Activated CD4-positive, alpha-beta T cell treated with anti-CD3 and anti-CD28 coated beads, Interleukin-10, Interleukin-2, amounts not matched to agents 100 ng/mL and 50 ng/mL, durations not matched to agents 16 hours and 8 hours (primary cell): ENCODE results near the gene UTP11.

Experiments used
- DNase-seq: peaks from one replicate; pipeline ENCODE4 v3.0.0-alpha.2; 2020

Gene UTP11

DNA sequence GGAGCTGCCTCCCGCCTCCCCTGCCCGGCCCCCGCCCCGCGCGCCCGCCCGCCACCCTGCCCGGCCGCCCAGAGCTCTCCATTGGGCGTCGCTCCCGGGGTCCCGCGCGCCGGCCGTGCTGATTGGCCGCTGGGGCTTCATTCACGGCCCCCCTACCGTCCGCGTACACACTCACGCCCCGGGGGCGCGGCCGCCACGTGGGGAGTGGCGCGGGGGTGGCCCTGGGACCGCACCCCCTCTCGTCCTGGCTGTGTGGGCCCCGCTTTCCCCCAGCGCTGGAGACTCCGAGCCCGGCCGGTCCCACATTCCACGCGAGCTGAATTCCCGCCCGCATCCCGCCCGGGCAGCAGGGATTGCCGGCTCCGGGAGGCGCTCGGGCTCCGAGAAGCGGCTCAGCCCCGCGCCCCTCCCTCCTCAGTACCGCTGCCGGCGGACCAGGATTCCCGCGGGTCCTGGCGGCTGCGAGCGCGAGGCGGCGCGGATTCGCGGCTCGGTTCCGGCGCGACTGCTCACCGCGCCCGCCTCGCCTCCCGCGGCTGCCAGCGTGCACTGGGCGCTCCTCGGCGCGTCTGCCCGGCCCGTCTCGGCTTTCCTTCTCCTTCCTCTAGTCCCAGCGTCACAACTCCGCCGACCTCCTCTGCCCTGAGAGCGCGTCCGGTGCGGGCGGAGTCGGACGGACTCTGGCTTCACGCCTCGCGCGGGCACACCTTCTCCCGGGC is 34.5 kb downstream of the UTP11 start:
- DNase-seq: peak; percentile 84

DNA sequence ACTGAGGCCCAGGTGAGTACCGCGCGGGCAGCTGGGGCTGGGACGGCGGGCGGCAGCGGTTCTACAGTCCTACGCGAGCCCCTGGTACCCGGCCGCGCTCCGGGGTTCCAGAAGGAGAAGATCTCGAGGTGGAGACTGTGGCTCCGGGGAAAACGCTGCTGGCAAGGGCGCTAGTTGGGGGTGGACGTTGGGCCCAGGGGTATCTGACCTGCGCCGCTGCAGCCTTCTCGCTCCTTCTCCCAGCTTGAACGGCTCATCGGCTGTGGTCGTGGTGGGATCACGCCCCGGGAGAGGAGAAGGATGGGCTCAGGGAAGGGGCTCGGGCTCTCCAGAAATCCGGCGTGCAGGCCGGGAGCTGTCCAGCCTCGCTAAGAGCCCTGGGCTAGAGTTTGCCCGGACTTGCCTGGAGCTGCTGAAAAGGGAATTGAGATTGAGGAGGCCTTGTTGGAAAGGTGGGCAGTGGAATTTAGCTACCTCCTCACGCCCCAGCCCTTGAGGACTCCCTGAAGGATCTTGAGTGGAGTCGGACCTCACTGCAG is 35.1 kb downstream of the UTP11 start:
- no peak for DNase-seq

DNA sequence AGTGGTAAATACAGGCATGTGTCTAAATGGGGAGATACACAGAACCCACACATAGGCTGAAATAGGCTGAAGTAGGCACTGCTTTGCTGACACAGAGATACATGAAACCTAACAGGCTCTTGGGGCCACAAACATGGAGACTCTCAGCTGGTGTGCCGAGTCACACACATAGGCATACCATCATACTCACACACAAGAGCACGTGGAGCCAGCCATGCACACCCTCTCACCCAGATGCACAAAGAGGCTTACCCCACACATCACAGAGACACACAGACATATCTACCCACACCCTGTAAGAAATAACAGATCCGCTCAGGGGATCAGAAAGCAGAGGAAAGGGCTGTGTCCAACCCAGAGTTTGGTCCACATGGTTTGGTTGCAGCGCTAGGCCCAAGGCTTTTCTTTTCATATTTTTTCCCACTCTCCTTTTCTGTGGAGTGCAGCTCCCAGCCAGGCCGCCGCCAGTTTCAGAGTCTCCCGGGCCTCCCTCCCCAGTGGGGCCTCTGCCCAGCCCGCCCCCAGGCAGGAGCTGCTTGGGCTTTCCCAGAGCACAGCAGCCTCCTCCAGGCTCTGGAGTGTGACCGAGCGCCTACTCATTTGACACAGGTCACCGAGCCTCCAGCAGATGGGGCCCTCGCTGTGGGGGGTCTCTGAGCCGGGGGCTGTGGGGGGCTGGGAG is 38.0 kb downstream of the UTP11 start:
- DNase-seq: no peak

DNA sequence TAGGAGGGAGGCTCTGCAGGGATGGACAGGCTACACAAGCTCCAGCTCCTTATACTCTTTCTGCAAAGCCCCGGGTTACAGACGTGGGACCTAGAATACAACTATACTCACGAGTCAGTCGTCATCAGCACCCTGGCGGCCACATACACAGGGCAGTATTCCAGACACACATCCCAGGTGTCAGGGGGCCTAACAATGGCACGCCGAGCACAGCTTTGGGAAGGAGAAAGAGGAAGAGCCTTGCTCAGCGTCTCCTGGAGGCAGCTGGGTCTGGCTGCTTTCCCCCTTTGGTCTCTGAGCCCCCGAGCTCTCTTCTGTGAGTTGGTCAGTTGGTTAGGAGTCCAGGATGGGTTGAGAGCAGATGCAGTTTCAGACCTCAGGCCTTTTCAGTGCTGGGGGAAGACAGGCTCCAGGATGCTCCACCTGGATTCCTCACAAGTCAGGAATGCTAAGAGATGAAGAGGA is 38.6 kb downstream of the UTP11 start:
- DNase-seq: no peak

DNA sequence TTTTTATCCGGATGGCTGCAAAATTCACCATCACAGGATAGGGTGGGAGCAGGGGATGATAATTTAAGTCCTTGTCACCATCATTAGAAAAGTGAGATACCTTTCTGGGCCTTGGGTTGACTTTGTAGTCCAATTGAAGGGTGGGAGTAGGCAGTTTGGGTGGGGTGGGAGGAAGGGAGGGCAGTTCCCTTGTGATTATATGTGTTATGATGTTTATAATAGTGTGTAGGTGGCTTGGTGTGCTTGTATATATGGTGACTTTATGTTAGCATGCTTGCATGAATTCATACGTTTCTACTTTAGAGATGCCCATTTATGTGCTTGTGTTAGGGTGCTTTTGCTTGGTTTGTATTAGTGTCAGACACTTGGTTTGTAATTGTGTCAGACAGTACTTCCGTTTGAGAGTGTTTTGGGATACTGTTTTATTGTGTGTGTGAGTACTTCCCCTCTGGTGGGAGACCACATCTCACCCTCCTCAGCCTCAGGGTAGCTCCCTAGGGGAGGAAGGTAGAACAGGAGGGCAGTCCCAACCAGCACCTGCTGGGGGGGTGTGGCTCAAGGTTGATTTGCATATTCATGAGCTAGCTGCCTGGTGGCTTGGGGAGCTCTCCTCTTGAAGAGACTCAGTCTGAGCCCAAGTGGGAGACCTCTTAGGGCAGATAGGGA is 40.3 kb downstream of the UTP11 start:
- no peak for DNase-seq

DNA sequence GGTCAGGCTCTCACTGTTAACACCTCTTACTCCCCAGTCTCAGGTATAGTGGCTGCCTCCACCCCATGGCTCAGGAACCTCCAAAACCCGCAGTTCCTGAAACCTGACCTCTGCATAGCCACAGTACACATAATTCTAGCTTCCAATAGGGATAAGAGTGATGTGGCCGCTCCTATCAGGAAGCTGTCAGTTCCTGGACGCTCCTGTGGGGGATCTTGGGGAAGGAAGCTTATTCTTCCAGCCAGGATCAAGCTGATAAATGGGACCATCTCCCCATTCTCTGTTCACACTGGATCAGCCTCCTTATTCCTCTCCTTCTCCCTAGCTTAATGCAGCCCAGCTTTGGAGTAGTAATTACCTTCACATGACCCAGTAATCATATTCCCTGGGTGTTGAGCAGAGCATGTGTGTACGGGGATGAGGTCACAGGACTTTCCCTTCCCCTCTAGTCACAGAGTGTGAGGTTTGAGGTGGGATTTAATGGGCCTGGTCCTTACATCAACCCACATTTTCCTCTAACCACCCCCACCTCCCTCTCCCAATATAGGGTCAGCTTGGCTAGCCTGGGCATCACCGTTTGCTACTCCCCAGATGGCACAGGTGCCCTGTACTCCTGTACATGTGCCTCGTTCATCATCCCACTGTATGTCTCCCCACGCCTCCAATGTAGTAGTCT is 41.0 kb downstream of the UTP11 start:
- no peak for DNase-seq

DNA sequence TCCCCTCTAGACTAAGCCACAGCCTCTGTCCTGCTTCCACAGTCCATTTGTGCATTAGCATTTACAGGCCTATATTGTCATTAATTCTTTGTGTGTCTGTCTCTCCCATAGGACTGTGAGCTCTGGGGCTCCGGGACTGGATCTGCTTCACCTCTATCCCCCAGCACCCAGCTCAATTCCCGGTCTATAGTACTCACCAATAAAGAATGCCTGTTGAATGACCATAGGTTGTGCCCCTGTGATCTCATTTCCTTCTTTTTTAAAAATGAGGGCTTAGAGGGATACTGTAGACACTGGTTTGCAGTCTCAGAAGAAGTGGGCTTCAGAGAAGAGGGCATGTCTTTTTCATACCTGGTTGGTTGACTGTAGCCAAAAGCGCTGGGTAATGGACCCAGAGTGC is 42.9 kb downstream of the UTP11 start:
- no peak for DNase-seq

DNA sequence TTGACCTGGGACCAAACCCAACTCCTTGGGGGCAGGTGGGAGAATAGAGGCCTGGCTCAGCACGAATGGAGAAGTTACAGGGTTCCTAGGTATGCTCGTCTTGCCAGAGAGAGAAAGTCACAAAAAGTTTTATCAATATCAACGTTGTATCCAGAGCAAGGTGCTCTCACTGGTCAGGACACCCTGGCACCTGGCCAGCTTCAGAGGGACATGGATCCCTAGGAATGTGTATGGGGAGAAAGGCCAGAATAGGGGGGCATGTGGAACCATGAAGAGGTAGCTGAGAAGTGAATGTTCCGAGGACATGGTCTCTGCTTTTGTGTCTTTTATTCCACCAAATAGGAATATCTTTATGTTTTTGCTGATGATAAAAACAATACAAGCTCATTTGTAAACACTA is 43.4 kb downstream of the UTP11 start:
- DNase-seq: no peak

DNA sequence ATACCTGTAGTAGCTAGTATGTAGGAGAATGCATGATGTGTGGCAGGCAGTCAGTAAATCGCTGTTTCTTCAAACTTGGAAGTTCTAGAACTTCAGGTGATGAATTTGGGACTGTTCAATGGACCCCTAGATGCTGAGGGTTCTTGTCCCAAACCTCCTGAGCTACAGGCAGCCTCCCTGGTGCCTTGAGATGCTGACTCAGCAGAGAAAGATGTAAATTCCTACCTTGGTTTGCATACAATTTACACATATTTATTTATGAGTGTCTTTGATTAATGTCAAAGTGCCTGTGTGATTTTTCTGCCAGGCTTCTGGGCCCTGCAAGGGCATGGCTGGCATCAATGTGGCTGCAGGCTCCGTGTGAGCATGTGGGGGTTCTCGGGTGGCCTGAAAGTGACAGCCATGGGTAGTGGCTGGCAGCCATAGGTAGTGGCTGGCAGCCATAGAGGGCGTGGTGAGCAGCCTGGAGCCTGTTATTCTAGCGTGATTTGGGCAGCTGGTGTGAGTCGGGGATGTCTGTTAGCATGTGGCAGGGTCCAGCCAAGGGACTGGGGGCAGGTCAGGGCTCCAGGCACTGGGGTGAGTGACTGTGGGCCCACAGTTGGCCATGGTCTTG is 47.2 kb downstream of the UTP11 start:
- no peak for DNase-seq

DNA sequence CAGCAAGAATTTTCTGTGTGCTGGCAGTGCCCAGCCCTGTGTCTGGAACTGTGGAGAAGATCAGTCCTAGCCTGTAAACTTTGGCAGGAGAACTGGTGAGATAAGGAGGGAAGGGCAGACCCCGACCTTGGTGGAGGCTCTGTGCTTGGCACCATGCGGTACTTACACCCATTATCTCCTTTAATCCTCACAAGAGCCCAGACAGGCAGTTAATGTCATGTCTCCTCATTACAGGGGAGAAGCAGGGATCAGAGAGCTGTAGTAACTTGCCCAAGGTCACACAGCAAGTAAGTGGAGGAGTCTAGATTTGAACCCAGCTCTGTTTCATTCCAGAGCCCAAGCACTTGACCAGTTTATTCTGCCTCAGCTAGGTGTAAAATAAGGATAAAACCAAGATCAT is 48.0 kb downstream of the UTP11 start:
- no peak for DNase-seq

DNA sequence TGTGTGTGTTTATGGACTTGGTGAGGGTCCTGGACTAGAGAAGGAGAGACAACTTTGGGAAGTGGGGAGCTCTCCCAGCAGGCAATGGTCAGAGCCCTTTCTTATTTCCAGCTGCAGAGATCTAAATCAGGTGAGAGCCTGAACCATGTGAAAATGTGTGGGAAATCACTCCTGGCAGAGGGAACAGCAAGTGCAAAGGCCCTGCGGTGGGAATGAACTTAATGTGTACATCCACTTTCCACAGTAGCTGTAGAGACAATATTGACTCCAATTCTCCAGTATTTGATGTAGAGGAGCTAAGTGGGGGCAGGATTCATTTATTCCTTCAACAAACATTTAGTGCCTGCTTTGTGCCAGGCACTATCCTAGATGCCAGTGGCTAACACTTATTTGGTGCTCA is 48.8 kb downstream of the UTP11 start:
- no peak for DNase-seq

DNA sequence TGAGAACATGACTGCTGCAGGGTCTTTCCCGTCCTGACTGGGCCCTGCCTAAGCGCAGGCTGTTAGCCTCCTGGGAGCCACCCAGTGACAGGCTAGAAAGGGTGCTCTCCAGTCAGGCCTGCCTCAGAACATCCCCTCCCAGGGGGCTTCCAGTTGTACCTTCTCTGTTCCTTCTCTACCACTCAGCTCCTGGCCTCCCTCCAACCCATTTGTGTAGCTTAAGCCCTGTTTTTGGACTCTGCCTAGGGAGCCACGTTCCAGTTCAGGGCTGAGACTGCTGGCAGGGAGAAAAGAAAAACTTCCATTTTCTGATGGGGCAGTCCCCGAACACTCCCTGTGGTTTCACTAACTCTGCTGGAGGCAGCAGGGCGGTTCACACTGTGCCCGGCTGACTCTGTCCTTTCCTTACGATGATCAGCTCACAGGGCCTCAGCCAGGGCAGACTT is 49.4 kb downstream of the UTP11 start:
- no peak for DNase-seq

DNA sequence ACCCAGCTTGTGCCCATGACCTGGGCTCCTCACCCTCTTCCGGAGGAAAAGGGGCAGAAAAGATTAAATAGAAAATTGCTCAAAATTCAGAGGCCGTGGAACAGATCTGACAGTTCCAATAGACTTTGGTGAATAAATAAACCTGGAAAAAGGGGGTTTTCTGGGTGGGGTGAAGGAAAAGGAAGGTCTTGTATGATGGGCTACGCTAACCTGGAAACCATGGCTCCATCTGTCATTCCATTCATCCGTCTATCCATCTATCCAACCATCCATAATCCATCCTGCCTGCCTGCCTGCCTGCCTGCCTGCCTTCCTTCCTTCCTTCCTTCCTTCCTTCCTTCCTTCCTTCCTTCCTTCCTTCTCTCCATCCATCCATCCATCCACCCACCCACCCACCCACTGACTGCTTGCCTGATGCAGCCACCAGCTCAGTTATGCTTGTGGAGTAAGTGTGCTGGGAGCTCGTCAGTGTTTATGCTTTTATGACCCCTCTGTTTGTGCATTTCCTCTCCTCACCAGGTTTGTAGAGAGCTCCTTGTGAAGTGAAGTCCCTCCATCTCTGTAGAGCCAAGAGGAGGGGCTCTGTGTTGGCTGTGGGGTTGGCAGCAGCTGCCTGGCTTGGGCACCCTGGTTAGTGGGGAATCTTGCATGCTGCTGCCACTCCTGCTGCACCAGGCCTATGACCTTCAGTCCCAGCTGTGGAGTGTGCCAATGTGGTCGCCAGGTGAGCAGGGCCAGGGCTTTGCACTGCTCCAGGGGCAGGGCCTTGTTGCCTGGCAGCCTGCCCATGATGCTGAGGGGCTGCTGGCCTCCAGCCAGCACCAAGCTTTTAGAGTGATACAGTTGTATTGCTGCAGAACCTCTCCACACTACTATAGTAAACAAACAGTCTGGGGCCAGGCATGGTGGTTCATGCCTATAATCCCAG is 50.1 kb downstream of the UTP11 start:
- DNase-seq: no peak

DNA sequence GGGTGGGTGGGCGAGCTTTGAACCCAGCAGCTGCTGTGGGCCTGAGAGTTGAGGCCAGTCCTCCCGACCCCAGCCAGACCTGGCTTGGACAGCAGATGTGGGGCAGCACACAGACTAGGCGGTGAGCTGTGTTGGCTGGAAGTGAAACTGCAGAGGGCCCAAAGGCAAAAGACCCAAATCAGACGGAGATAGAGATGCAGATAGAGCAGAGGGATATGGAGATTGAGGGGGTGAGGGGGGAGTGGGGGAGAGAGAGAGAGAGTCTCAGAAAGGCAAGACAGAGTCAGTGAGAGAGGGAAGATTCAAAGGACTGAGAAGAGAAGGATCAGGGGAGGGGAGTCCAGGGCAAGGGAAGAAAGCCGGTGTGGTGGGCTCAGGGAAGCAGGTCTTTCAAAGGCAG is 51.1 kb downstream of the UTP11 start:
- DNase-seq: no peak

DNA sequence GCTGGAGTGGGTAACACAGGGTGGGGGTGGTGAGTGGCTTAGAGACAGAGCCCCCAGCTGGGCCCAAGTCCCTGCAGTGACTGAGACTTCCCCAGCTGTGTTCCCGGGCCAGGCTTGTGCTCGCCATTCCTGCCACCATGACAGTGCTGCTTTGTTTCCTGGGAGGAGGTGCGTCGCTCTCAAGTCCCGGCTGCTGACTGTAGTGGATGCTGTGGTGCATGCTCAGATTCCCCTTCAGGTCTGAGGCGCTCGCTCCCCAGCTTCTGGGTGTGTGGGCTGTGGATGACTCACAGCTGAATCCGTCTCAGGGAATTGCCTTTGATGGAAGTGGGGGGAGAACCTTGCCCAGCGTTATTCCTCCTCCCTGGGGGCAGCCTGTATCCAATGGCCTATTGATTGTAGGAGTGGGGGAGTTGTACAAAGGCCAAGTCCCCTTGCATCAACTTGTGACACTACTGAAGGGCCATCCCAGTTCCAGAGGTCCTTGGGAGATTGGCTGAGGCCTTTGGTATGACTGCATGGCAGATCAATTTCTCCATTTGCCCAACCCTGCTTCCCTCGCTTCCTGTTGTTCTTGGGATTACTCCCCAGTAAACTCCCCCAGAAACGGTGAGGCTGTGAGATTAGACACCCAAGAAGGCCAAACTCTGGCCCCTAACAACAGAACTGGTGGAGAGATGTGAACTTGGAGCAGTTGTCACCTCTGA is 51.8 kb downstream of the UTP11 start:
- no peak for DNase-seq

DNA sequence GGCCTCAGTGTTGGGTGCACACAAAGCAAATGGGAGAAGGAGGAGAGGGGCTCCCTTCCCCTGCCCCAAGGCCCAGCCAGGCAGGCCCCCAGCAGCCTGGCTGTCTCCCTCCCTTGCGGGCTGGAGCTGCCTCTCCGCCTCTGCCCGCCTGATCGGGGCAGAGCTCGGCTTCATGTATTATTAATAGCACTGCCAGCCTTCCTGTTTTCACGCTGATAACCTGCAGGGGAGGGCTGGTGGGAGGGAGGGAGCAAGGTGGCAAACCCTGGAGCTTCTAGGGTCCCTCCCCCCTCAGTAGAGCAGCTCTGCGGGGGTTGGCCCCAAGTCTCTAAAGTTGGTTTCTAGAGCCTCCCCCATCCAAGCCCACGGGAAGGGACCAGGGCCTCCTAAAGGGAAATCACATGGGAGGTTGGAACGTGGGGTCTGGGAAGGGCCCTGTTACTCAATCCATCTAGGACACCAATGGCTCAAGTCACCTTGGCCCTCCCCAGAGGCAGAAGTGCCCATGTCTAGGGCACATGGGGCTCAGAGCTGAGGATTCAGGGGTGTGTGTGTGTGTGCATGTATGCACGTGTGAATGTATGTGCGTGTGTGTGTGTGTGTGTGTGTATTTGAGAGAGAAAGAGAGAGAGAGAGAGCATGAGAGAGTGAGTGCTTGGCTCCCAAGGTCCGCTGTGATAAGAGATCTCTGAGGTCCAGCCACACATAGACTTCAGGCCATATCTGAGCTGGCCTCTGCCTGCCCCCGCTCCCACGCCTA is 55.9 kb downstream of the UTP11 start:
- DNase-seq: no peak

DNA sequence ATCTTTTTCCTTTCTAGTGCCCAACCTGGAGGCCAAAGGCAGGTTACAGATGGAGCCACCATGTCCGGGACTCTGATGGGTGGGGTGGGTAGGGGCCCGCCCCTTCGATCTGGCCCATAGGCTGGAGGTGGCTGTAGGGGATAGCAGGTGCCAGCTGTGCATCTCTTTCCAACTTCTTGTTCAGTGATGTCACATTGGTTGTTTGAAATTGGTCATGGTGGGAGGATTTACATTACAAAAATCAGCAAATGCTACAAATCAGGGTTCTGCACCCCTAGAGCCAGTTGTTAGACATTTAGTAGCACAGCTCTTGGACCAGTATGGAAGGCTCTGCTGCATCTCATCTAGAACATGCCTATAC is 56.4 kb downstream of the UTP11 start:
- no peak for DNase-seq

DNA sequence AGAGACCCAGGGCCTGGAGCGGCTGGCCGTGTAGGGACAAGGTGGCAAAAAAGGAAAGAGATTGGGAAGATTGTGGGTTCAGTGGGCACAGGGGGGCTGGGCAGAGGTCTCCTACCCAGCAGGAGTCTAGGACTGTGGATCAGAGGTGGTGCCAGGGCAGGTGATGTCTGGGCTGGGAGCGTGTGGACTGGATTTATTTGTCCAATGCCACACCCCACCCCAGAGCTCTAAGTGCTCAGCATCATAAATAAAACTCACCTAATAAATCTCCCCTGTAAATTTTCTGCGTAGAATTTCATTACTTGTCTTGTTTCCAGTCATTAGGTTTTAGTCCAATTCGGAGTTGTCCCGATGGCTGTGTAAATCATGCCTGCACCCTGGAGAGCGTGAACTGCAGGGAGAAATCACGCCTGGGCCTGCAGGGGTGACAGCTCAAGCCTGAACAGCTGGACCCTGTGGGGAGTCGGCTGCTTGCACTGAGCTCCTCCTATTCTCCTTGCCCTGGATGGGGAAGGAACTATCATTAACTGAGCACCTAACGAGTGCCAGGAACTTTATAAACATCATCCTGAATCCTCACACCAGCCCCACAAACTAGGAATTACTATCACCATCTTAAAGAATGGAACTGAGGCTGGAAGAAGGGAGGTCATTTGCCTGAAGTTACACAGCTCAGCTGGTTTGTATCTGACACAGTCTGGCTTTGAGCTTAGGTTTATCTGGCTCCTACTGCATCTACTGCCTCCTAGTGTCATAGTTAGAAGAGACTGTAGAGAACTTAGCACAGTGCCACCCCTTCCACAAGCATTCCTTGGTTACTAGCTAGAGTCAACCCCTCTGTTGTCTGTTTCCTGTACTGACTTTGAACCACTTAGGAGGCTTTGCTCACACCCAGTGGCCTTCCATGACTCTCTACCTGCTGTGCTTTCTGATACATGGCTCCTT is 59.0 kb downstream of the UTP11 start:
- peak; percentile 42 for DNase-seq

DNA sequence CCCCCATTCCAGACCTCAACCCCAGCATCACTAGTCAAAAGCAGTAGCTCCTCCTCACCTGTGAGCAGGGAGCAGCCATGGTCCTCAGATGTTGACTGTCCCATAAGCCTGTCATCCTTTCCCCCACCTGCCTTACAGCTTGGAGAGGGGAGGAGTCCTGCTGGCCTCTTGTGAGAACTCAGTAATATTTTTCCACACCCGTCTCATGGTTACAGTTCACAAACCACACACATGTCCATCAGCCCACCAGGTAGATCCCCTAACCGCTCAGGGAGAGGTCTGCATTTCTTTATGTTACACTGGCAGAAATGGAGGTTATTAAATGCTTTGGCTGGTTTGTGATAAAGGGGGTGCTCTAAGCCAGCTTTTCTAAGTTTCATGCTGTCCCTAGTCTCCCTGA is 60.3 kb downstream of the UTP11 start:
- no peak for DNase-seq
